Retina (tissue), 1 donor: ENCODE data around the gene ST7.
A peak's percentile ranks its signal among the peaks of the same experiment; 100 is the strongest.
"Not testable (repeated sequence)": the region's sequence is repeated elsewhere in the genome, so short reads cannot be mapped to it uniquely, and the experiment has no call there.

Experiments
- DNase-seq: peaks from one replicate; pipeline ENCODE4 v3.0.0-alpha.2; 2016

The ST7 gene

GRCh38 chr7:116951366-116952292, 1.7 kb upstream of the ST7 start:
- DNase-seq: no peak

DNA sequence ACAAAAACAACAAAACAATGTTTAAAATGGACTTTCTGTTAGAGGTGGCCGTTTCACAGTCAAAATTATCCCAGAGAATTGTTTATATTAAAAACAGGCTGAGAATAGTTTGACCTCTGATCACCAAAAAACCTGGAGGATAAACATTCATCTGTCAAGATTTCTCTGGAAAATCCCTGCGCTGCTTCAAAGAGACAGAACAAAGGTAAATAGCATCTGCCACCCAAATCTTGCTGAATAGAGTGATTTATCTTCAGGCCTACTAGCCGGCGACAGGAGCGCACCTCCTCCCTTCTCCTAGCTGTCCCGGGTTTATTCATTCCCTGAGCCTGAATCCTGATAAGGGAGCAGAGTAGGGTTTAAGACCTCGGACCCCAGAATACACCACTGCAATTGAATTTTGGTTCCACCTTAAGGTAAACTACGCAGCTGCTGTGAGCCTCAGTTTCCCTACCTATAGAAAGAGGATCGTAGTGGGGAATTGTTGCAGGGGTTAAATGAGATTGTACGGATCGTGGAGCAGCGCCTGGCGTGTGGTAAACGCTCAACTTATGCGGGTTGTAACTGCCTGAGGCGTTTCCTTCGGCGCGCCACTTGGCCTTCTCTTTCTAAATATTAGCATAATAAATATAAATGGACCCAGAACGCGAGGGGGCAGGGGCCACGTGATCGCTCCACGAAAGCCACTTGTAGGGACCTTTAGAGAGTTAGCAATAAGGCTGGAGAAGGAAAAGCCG, 498 bp upstream of the ST7 start:
- peak; percentile 72 for DNase-seq

DNA sequence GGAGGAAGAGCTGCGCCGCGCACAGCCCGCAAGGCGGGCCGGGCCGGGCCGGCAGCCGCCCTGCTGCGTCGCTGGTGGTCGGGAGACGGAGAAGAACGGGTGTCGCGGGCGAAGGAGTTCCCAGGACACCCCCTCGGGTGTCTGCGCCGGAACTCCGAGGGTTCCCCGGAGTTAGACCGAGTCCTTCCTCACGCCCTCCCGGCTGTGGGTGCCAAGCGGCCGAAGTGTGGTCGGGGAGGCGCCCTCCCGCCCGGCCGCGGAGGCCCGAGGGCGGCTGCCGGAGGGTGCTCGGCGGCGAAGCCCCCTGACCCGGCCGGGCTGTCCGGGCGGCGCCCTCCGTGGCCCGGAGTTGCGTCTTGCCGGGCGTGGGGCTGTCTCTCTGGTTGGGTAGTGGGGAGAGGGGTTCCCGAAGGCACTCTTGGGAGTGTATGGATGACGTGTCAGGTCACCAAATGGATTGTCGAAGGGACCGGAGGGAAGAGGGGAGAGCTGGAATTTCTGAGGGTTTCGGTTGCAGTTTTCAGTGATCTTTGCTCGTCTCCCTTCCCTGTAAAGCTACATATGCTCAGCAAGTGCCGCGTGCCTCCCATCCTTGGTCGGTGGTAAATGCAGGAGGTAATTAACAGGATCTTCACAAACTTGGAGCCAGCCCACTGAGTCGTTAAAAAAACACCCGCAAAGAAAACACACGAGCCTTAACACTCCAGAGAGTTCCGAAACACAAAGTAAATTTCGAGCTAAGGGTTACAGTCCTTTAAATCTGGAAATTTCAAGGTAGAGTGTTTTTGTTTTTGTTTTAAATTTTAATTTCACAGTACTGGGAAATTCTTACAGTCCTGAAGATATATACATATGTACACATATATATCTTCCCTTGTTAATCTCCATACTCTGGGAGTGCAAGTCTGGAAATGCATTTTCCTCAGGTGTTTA, 871 bp downstream of the ST7 start:
- peak; percentile 81 for DNase-seq

- DNase-seq: no peak
Observed at GRCh38 chr7:116955340-116955739, 2.0 kb downstream of the ST7 start.

DNA sequence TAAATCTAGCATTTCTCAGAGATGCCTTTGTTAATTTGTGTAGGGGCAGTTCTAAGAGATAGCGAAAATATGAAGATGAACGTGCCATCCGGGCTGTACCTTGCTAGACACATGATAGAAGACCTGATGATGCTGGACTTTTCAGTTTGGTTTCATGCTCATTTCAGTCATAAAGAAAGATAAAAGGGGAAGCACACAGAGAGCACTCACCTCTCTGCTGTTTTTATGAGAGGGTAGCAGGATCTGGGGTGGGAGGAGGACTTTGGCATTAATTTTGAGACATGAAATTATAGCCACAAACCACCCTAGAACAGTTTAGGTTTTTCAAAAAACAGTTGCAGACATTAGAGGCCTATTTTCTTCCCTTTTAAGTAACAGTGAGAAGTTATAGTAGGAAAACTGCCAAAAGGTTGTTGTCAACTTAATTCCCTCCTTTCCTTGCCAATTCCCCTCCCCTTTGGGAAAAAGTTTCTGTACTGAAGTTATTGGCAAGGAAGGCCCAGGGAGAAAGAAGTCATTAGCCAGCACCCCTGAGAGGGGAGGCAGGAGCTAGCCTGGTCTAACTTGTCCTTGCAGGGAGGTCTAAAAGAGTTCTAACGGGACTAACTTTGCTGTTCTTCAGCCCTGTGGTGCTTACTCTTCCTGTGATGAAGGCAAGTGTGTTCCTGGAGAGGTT, 2.6 kb downstream of the ST7 start:
- DNase-seq: no peak

DNA sequence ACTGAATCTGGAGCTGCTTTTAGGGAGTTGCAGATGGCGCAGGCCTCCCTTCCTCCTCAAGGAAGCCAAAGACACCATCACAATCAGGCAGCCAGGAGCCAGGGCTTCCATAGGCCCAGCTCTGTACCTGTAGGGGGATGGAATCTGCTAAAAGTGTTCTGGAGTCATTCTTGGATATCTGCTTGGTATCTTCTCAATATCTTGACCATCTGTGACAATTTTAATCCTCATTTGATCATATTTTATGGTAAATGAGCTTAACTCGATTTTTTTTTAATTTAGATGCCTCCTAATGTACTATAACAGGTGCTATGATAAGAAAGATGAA, 3.1 kb downstream of the ST7 start:
- DNase-seq: no peak

DNA sequence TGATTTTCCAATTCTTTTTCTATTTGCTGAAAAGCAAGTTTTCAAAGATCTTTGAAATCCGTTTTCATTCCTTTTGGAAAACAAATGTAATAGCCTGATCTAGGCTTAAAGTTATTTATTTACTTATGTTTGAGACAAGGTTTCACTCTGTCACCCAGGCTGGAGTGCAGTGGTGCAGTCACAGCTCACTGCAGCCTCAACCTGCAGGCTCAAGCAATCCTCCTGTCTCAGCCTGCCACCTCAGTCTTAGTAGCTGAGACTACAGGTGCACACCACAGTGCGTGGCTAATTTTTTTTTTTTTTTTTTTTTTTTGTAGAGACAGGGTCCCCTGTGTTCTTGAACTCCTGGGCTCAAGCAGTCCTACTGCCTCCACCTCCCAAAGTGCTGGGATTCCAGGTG, 4.6 kb downstream of the ST7 start:
- DNase-seq: no peak

GRCh38 chr7:116961966-116962673, 8.8 kb downstream of the ST7 start:
- not testable (repeated sequence) for DNase-seq

DNA sequence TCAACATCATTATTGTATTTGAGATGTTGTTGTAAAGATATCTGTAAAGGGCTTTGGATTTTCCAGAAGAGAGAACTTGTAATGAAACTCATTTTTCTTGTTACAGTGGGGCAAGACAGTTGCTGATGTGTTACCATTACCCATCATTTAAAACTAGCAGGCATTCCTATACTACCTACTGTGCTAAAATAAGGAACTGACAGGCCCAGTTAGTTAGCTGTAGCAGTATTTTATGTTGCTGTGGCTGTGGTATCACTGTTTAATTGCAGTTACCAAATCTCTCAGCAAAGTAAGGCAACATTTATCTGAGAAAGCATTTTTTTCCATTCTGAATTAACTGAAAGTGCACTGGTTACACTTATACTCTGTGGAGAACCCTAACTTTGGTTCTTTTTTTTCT, 9.9 kb downstream of the ST7 start:
- DNase-seq: no peak

DNA sequence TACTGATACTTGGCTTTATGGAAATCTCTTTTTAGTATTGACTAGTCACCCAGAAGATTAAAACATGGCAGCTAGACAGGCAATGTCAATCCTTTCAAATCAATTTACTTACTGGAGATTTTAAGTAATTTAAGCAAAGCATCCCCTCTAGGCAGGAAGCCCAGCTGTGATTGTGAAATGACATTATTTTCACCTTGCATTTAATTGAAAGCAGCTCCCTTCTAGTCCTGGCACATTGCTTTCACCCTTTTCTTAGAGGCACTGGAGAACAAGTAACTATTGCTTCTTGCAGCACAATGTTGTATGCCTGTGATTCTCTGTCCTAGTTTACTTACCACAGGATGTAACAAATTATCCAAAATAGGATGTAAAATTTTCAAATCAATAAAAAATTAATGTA, 13.3 kb downstream of the ST7 start:
- no peak for DNase-seq

GRCh38 chr7:116967254-116967922, 14.1 kb downstream of the ST7 start:
- DNase-seq: no peak

- DNase-seq: no peak
Observed at GRCh38 chr7:116967983-116968382, 14.7 kb downstream of the ST7 start.

DNA sequence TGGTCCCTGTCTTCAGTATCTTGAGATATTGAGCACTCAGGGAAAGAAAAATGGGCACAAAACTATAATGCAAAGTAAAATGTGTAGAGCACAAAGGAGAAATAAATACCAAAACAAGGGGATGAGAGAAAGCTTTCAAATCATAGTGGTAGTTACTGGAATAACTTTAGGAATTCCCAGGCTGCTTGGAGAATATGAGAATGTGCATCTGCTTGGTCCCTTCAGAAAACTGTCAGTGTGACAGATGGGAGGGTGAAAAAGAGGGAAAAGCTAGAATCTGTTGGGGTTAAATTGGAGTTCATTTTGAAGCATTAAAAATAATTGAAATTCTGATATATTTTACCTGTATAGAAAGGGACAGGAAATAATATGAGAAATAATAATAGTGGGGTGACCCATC, 15.3 kb downstream of the ST7 start:
- no peak for DNase-seq

GRCh38 chr7:116969371-116969902, 16.1 kb downstream of the ST7 start:
- DNase-seq: no peak

- DNase-seq: no peak
Observed at GRCh38 chr7:116970238-116970910, 17.1 kb downstream of the ST7 start.

GRCh38 chr7:116971153-116971552, 17.9 kb downstream of the ST7 start:
- not testable (repeated sequence) for DNase-seq

- DNase-seq: no peak
Observed at GRCh38 chr7:116971869-116972268, 18.6 kb downstream of the ST7 start.

GRCh38 chr7:116975024-116975423, 21.7 kb downstream of the ST7 start:
- not testable (repeated sequence) for DNase-seq

GRCh38 chr7:116977172-116977571, 23.9 kb downstream of the ST7 start:
- DNase-seq: no peak

DNA sequence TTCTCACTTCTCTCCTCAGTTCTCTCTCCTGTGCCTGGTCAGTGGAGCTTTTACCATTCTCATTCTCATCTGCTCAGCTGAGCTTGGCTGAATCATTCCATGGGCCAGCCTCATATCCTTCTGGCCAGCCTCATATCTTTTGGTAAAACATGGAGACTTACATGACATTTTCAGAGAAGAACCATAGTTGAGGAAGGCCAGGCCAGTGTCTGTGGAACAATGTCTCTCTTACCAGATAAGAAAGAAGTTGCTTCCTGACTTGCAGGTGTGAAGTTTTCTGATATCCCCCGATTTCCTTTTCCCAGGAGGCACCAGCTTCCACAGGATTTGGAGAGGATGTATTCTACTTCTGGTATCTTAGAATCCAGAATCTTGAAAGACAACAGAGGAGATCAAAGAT, 24.7 kb downstream of the ST7 start:
- no peak for DNase-seq
